HepG2 (cell line): ENCODE results near the gene SMARCC1. TPM values are rescaled to one million over a fixed set of nuclear protein-coding genes. Genes with fewer than 3 reads are reported as not detected.
A peak's percentile ranks its signal among the peaks of the same experiment; 100 is the strongest.

Experiments
- ATAC-seq: fragments of 200-7000 bp; cut with Tn5 transposase; 3 replicates; pipeline ENCODE4 v1.9.1; 2020; ENCODE audit warnings: mild to moderate bottlenecking, moderate library complexity
- BruUV-seq: library from RNA; stranded (reverse); fragments of 400-500 nt; replicated peaks from 2 replicates; lab custom pipeline; 2021; lab: Mats Ljungman, UMichigan
- CTCF ChIA-PET: fragments of 300-600 bp; formaldehyde crosslinking; extraction: SDS; loops from one replicate; lab custom pipeline; 2021; ENCODE audit warnings: low total read pairs, inconsistent platforms, low intra/inter-chr PET ratio; lab: Yijun Ruan, JAX
- POLR2A ChIA-PET: fragments of 350-600 bp; sonication (Branson Sonifier 250); formaldehyde crosslinking; loops from one replicate; lab custom pipeline; 2020; ENCODE audit warnings: antibody characterized with exemption, inconsistent platforms; lab: Yijun Ruan, JAX
- DNase-seq: peaks from one replicate; pipeline ENCODE4 v3.0.0-alpha.2; 2015; ENCODE audit warnings: low spot score
- FAIRE-seq: peaks from 3 replicates; lab custom pipeline; 2011; peaks lifted over from hg19 to GRCh38; lab: Jason Lieb, UNC
- H2AFZ ChIP-seq: one replicate; pipeline ENCODE4 v1.6.1; 2011; ENCODE audit warnings: low read length, inconsistent platforms
- H3K27ac ChIP-seq: fragments of 300-600 bp; 3 replicates; pipeline ENCODE4 v1.8.0; 2011; ENCODE audit warnings: mixed run types, mild to moderate bottlenecking, mixed read lengths, low read length, inconsistent platforms; ENCODE audit not compliant: insufficient read depth; ENCODE audit errors: extremely low read length
- H3K27me3 ChIP-seq, 2 experiments: fragments of 200-600 bp in 1 of 2; 2 replicates in 1 of 2; 3 replicates in 1 of 2; pipeline versions ENCODE4 v1.6.0 to v1.8.0; 2011; ENCODE audit warnings: low read length in 2 of 2, mild to moderate bottlenecking in 2 of 2, moderate library complexity in 2 of 2, inconsistent platforms in 1 of 2; ENCODE audit not compliant: insufficient read depth in 2 of 2, control insufficient read depth in 1 of 2
- H3K36me3 ChIP-seq, 2 experiments: fragments of 200-600 bp in 1 of 2; replicated peaks in 1 of 2; 2 replicates in 1 of 2; 3 replicates in 1 of 2; pipeline versions ENCODE4 v1.5.1 to v1.8.0; 2011; ENCODE audit warnings: low read length in 2 of 2, inconsistent platforms in 1 of 2; ENCODE audit not compliant: insufficient read depth in 2 of 2, control insufficient read depth in 1 of 2
- H3K4me1 ChIP-seq: 2 replicates; pipeline ENCODE4 v1.5.1; 2012; ENCODE audit warnings: low read length, inconsistent platforms; ENCODE audit not compliant: insufficient read depth
- H3K4me2 ChIP-seq: 2 replicates; pipeline ENCODE4 v1.6.0; 2011; ENCODE audit warnings: low read depth, low read length, inconsistent platforms
- H3K4me3 ChIP-seq, 3 experiments: fragments of 200-600 bp in 1 of 3; sonication (generic), shearing (Covaris generic) in 1 of 3; replicated peaks in 1 of 3; 2 replicates each; pipeline ENCODE4 v1.5.1; 2011 to 2016; ENCODE audit warnings: low read length in 3 of 3, inconsistent platforms in 2 of 3, low read depth in 2 of 3, mild to moderate bottlenecking in 2 of 3, control low read depth in 1 of 3, mixed read lengths in 1 of 3; ENCODE audit not compliant: insufficient read depth in 1 of 3
- H3K79me2 ChIP-seq: one replicate; pipeline ENCODE4 v1.6.1; 2011; ENCODE audit warnings: low read length, inconsistent platforms; ENCODE audit not compliant: insufficient read depth
- H3K9ac ChIP-seq: 2 replicates; pipeline ENCODE4 v1.6.0; 2011; ENCODE audit warnings: mild to moderate bottlenecking, low read depth, low read length, inconsistent platforms; ENCODE audit not compliant: insufficient read depth
- H3K9me3 ChIP-seq: 2 replicates; pipeline ENCODE4 v1.5.1; 2012; ENCODE audit warnings: mild to moderate bottlenecking, low read length
- H4K20me1 ChIP-seq: 2 replicates; pipeline ENCODE4 v1.6.0; 2011; ENCODE audit warnings: inconsistent platforms, mild to moderate bottlenecking, low read length, moderate library complexity; ENCODE audit not compliant: insufficient read depth
- CENPT ChIP-seq: sonication (generic); formaldehyde crosslinking; IDR thresholded peaks from 2 replicates; pipeline ENCODE4 v1.8.0; 2022; ENCODE audit warnings: low read depth, mild to moderate bottlenecking, moderate library complexity, missing genetic modification reagents
- CREM ChIP-seq, 2 experiments: sonication (generic) in 1 of 2; formaldehyde crosslinking in 1 of 2; IDR thresholded peaks; 2 replicates each; pipeline versions ENCODE4 v1.4.0 to v1.6.1; 2016 to 2020; ENCODE audit warnings: antibody characterized with exemption in 1 of 2, mild to moderate bottlenecking in 1 of 2, missing genetic modification reagents in 1 of 2
- DDIT3 ChIP-seq: sonication (generic); formaldehyde crosslinking; IDR thresholded peaks from 2 replicates; pipeline ENCODE4 v1.4.0; 2020; ENCODE audit warnings: mild to moderate bottlenecking, missing genetic modification reagents
- GABPA ChIP-seq, 2 experiments: IDR thresholded peaks; 2 replicates each; pipeline ENCODE4 v1.6.1; 2011 to 2016; ENCODE audit warnings: low read depth in 2 of 2, low read length in 1 of 2, missing biosample characterization in 1 of 2, missing genetic modification characterization in 1 of 2
- SMARCE1 ChIP-seq: fragments of 450-650 bp; IDR thresholded peaks from 2 replicates; pipeline ENCODE4 v1.6.1; 2017; ENCODE audit warnings: borderline replicate concordance
- STAT5B ChIP-seq: sonication (generic); formaldehyde crosslinking; IDR thresholded peaks from 2 replicates; pipeline ENCODE4 v1.4.0; 2020; ENCODE audit warnings: missing genetic modification reagents
- ZFP41 ChIP-seq: sonication (generic); formaldehyde crosslinking; IDR thresholded peaks from 2 replicates; pipeline ENCODE4 v1.4.0; 2020; ENCODE audit warnings: mild to moderate bottlenecking, missing genetic modification reagents, borderline replicate concordance
- ZNF546 ChIP-seq: sonication (generic); formaldehyde crosslinking; conservative IDR thresholded peaks from 2 replicates; pipeline ENCODE4 v1.8.1; 2023; ENCODE audit warnings: mild to moderate bottlenecking, missing genetic modification reagents
- ZNF614 ChIP-seq: IDR thresholded peaks from 2 replicates; pipeline ENCODE4 v1.6.1; 2018; ENCODE audit warnings: missing biosample characterization, missing genetic modification reagents, inconsistent platforms, borderline replicate concordance
- ZNF660 ChIP-seq: sonication (generic); formaldehyde crosslinking; IDR thresholded peaks from 2 replicates; pipeline ENCODE4 v1.5.1; 2020; ENCODE audit warnings: mild to moderate bottlenecking, low read depth, missing genetic modification reagents, borderline replicate concordance
- WGBS: methylation state at CpG from one replicate; pipeline ENCODE4 v1.1.6; 2017; ENCODE audit warnings: low lambda C conversion rate; 5-methylcytosine and 5-hydroxymethylcytosine counted together
- in situ Hi-C: cut with HindIII; loops from 2 replicates; pipeline ENCODE4 v1.10.0; 2017; ENCODE audit warnings: low pct_unique_long_range_greater_than_20kb; ENCODE audit not compliant: extremely low pct_ligation_motif_present
- intact Hi-C: fragments of 100-400 bp; cut with micrococcal nuclease; formaldehyde crosslinking; loops from one replicate; pipeline ENCODE4 v1.10.0; 2022; ENCODE audit not compliant: unreplicated experiment
- polyA plus RNA-seq, 8 experiments: library from polyadenylated mRNA; depleted of rRNA in 3 of 8; stranded (reverse) in 7 of 8; unstranded in 1 of 8; fragments of >200 nt; fragmentation: Illumina TruSeq in 4 of 8; extraction: Trizol in 4 of 8; gene quantifications; 2 replicates each; pipeline versions ENCODE4 v1.2.1 to v1.2.3, GENCODE V29; 2011 to 2016; ENCODE audit warnings: low read depth in 4 of 8, missing spikeins in 1 of 8, mixed read lengths in 1 of 8; ENCODE audit not compliant: insufficient read depth in 1 of 8
- total RNA-seq, 5 experiments: library from RNA; depleted of rRNA; stranded (reverse); fragments of >200 nt; fragmentation: Illumina TruSeq; extraction: Trizol; gene quantifications; 2 replicates each; pipeline ENCODE4 v1.2.3, GENCODE V29; 2016; ENCODE audit warnings: low read depth in 1 of 5
- TF ChIP-seq, protein P1 (sequence below), 2 experiments: sonication (generic) in 1 of 2; formaldehyde crosslinking in 1 of 2; IDR thresholded peaks; 2 replicates each; pipeline versions ENCODE4 v1.4.0 to v1.6.1; 2018 to 2020; ENCODE audit warnings: missing genetic modification reagents in 2 of 2, borderline replicate concordance in 1 of 2, low read depth in 1 of 2, mild to moderate bottlenecking in 1 of 2, missing biosample characterization in 1 of 2
- TF ChIP-seq, protein P2 (sequence below), 2 experiments: fragments of 450-650 bp in 1 of 2; sonication (generic) in 1 of 2; formaldehyde crosslinking; IDR thresholded peaks; 2 replicates each; pipeline versions ENCODE4 v1.5.0 to v1.8.0; 2020 to 2022; ENCODE audit warnings: mild to moderate bottlenecking in 1 of 2, missing genetic modification reagents in 1 of 2

The SMARCC1 gene
- total and polyA plus RNA-seq, 2 of the 13 experiments (the other 11 are each of a cell fraction or from before 2014, with no cell fraction given) = 47.9 to 58.4 TPM

GRCh38 chr3:47666118-47666517 is 115.6 kb downstream of the SMARCC1 start (continued):
- TF ChIP-seq DDIT3 (CRISPR knock-in tag) (no peak), SMARCE1 (no peak), CREM (IDR thresholded peaks at IDR 0.05) (no peak), CREM (CRISPR knock-in tag; IDR thresholded peaks at IDR 0.05) (no peak), ZNF546 (CRISPR knock-in tag) (no peak), GABPA (IDR thresholded peaks at IDR 0.05; ENCODE audit: low read depth, low read length) (no peak), GABPA (CRISPR knock-in tag; IDR thresholded peaks at IDR 0.05; ENCODE audit: low read depth) (no peak), CENPT (no peak), ZNF614 (CRISPR knock-in tag) (no peak)
- TF ChIP-seq, protein P1, sequence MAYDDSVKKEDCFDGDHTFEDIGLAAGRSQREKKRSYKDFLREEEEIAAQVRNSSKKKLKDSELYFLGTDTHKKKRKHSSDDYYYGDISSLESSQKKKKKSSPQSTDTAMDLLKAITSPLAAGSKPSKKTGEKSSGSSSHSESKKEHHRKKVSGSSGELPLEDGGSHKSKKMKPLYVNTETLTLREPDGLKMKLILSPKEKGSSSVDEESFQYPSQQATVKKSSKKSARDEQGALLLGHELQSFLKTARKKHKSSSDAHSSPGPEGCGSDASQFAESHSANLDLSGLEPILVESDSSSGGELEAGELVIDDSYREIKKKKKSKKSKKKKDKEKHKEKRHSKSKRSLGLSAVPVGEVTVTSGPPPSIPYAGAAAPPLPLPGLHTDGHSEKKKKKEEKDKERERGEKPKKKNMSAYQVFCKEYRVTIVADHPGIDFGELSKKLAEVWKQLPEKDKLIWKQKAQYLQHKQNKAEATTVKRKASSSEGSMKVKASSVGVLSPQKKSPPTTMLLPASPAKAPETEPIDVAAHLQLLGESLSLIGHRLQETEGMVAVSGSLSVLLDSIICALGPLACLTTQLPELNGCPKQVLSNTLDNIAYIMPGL (CRISPR knock-in tag; IDR thresholded peaks at IDR 0.05; ENCODE audit: borderline replicate concordance in 1 of 2, low read depth in 1 of 2) = no peak
- TF ChIP-seq, protein P2, sequence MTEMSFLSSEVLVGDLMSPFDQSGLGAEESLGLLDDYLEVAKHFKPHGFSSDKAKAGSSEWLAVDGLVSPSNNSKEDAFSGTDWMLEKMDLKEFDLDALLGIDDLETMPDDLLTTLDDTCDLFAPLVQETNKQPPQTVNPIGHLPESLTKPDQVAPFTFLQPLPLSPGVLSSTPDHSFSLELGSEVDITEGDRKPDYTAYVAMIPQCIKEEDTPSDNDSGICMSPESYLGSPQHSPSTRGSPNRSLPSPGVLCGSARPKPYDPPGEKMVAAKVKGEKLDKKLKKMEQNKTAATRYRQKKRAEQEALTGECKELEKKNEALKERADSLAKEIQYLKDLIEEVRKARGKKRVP (CRISPR knock-in tag; IDR thresholded peaks at IDR 0.05) = no peak

DNA sequence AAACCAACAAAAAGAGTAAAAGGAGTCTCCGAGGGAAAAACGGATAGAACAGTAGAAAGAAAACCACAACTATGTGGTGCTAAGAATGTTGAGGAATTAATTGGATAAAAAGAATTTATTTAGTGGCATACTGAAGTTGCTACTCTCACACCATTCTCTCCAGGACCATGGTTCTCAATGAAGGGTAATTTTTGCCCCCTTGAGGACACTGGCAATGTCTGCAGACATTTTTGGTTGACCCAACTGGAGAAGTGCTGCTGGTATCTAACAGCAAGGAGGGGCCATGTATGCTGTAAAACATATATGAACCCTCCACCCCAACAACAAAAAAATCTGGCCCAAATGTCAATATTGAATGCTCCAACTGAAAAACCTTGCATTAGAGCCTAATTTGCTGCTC is 117.2 kb downstream of the SMARCC1 start:
- DNase-seq (peak; percentile 14), ATAC-seq (peak; percentile 79), FAIRE-seq (no peak)
- no peaks in the 10 kb centered on the region for H3K27me3 ChIP-seq
- no peak overlapping the region for H3K9ac ChIP-seq
- H3K4me1 ChIP-seq = no peaks in the 10 kb centered on the region
- peaks cover 7 to 61% of the 10 kb centered on the region in 2 experiments for H3K36me3 ChIP-seq
- H4K20me1 ChIP-seq = no peaks in the 10 kb centered on the region
- CTCF ChIA-PET = interaction anchor here (1.5 kb wide), 1 partner anchor 142 kb away, joined by 4 read pairs; no protein-coding TSS in a partner anchor
- no peaks in the 10 kb centered on the region for H3K9me3 ChIP-seq
- intact Hi-C loops = loop anchor here (1.0 kb wide), 1 partner anchor 142 kb away; no protein-coding TSS in a partner anchor
- POLR2A ChIA-PET = no interaction called here
- H2AFZ ChIP-seq = no peak overlapping the region
- no peaks in the 10 kb centered on the region for H3K79me2 ChIP-seq
- no peak overlapping the region for H3K4me2 ChIP-seq
- TF ChIP-seq STAT5B (no peak), ZNF660 (CRISPR knock-in tag) (no peak), ZFP41 (CRISPR knock-in tag) (no peak)
- in situ Hi-C loops = no loop called here
- over 99% methylated on average over 2 of the region's 2 CpGs for WGBS
- H3K27ac ChIP-seq = no peak overlapping the region
- H3K4me3 ChIP-seq = no peak overlapping the region
- BruUV-seq = no TSS peak
